Heart right ventricle (tissue), 16 donors: ENCODE measurements around the gene ABL1. TPM values are rescaled to one million over a fixed set of nuclear protein-coding genes. Genes with fewer than 3 reads are reported as not detected.
"Not testable (repeated sequence)": the region's sequence is repeated elsewhere in the genome, so short reads cannot be mapped to it uniquely, and the experiment has no call there.

ENCODE experiments used
- ATAC-seq, 8 donors: fragments of 200-7000 bp; cut with Tn5 transposase; one replicate each; pipeline ENCODE4 v1.9.1; 2020; ENCODE audit warnings: mild to moderate bottlenecking in 8 of 8, moderate library complexity in 8 of 8, moderate number of reproducible peaks in 1 of 8
- DNase-seq, 2 donors: peaks; one replicate each; pipeline ENCODE4 v3.0.0-alpha.2; 2020
- H3K27ac ChIP-seq, 10 donors: fragments of 200-600 bp; sonication (generic) in 2 of 10; one replicate each; pipeline versions ENCODE4 v1.5.0 to v1.8.0; 2020 to 2022; ENCODE audit warnings: mild to moderate bottlenecking in 3 of 10
- H3K27me3 ChIP-seq, 7 donors: fragments of 200-600 bp; one replicate each; pipeline ENCODE4 v1.8.0; 2021 to 2022; ENCODE audit warnings: mild to moderate bottlenecking in 2 of 7
- H3K36me3 ChIP-seq, 9 donors: fragments of 200-600 bp; sonication (generic) in 1 of 9; one replicate each; pipeline versions ENCODE4 v1.5.0 to v1.8.0; 2020 to 2022; ENCODE audit warnings: mild to moderate bottlenecking in 2 of 9
- H3K4me1 ChIP-seq, 9 donors: fragments of 200-600 bp; sonication (generic) in 1 of 9; one replicate each; pipeline versions ENCODE4 v1.5.0 to v1.8.0; 2020 to 2022; ENCODE audit warnings: mild to moderate bottlenecking in 4 of 9
- H3K4me3 ChIP-seq, 10 donors: fragments of 200-600 bp; sonication (generic) in 2 of 10; one replicate each; pipeline versions ENCODE4 v1.5.0 to v1.8.0; 2020 to 2022; ENCODE audit warnings: mild to moderate bottlenecking in 7 of 10, moderate library complexity in 2 of 10
- H3K9me3 ChIP-seq, 11 donors: fragments of 200-600 bp in 10 of 11; sonication (generic) in 2 of 11; one replicate each; pipeline versions ENCODE4 v1.5.0 to v1.8.0; 2013 to 2022; ENCODE audit warnings: mild to moderate bottlenecking in 2 of 11, control low read depth in 1 of 11, moderate library complexity in 1 of 11
- CTCF ChIP-seq, 9 donors: fragments of 200-600 bp; sonication (generic) in 2 of 9; IDR thresholded peaks; one replicate each; pipeline versions ENCODE4 v1.5.0 to v1.8.0; 2021 to 2022; ENCODE audit warnings: antibody characterized with exemption in 9 of 9, mild to moderate bottlenecking in 5 of 9, moderate library complexity in 1 of 9
- WGBS, 2 donors: extraction: QIAGEN DNeasy Blood & Tissue Kit; methylation state at CpG; one replicate each; pipeline ENCODE4 v1.1.7; 2013; ENCODE audit warnings: inconsistent platforms in 1 of 2; 5-methylcytosine and 5-hydroxymethylcytosine counted together
- intact Hi-C, 10 donors: fragments of 100-400 bp; cut with DNase I; formaldehyde crosslinking; loops; one replicate each; pipeline versions ENCODE4 v1.11.1 to v1.14.2; 2022
- polyA plus RNA-seq, 2 donors: library from polyadenylated mRNA; stranded (reverse); fragments of 200-250 nt; gene quantifications; one replicate each; pipeline ENCODE4 v1.2.3, GENCODE V29; 2013
- total RNA-seq, 10 donors: library from RNA; stranded (reverse); fragmentation: NEBNext Ultra II Directional in 3 of 10; extraction: Animal tissue kit (Norgen Biotek cat#: 25700) in 3 of 10; gene quantifications; one replicate each; pipeline versions ENCODE4 v1.2.1 to v1.2.4, GENCODE V29; 2021 to 2023
- donor health status: Arrhythmogenic right ventricular cardiomyopathy.
- donor health status: ischemic (EF 13 %, LVEDD 7.1; RV severe dilation, severe dysfunction).
- donor health status: healthy with polysubstance abuse.
- donor health status: DM: no; HTN: yes; CAD: no.
- donor health status: DM: no; HTN: no; CAD: no.
- donor health status: ischemic (EF 25% LVEDD 6.9; RV normal size, moderate dysfunction).
- donor health status: ischemic (EF 25% LVEDD 5.7; RV mildly dilated, moderate dysfunction).
- donor health status: healthy.
- donor health status: DM: yes; HTN: yes; CAD: no.
- donor health status: Ischemic cardiomyopathy.
- donor health status: ischemic (EF 35%, LVEDD 5.7; RV mildly dilated, moderate dysfunction).
- donor health status: nonischemic (EF 11% LVEDD 7.7; RV severe dilation, severe dysfunction).
- donor health status: DM: yes; HTN: yes; CAD: no.
- donor health status: PGD.
- donor health status: ischemic (EF 29% LVEDD 5.4; RV normal size, mild dysfunction).
- donor health status: nonischemic (EF 23%, LVEDD 6.1; RV moderate dilation, normal function).

Gene ABL1
- total and polyA plus RNA-seq, 12 donors, result 16.2 to 48.8 (median 33.3) TPM

GRCh38 chr9:130847306-130848217 lies 12.5 kb downstream of the ABL1 start:
- TF ChIP-seq CTCF (IDR thresholded peaks at IDR 0.05), result peak in 3 of 9 donors; percentile 25 to 50 (median 45)
- ATAC-seq (peak; percentile 87 to 90 (median 87)), DNase-seq (peak; percentile 39 to 84)
- no peaks in the 10 kb centered on the region for H3K27me3 ChIP-seq
- intact Hi-C loops, result loop anchor here in 2 of 10 donors (5.0 kb wide), 2 partner anchors 65 to 135 kb away; no protein-coding TSS in a partner anchor
- H3K4me1 ChIP-seq, result peaks cover 23 to 75% (median 64%) of the 10 kb centered on the region in 9 donors
- H3K9me3 ChIP-seq, result no peaks in the 10 kb centered on the region
- WGBS, 2 donors, result 33 to 43% methylated on average over 13 of the region's 13 CpGs
- no peaks in the 10 kb centered on the region for H3K36me3 ChIP-seq
- H3K4me3 ChIP-seq, result peak overlapping the region in 2 of 10 donors; percentile 5 to 31
- peak overlapping the region; percentile 51 to 93 (median 86) for H3K27ac ChIP-seq

- H3K27me3 ChIP-seq, DNase-seq, ATAC-seq, H3K36me3 ChIP-seq, H3K4me3 ChIP-seq, H3K9me3 ChIP-seq: not testable (repeated sequence)
- WGBS, 2 donors, result 97 to 98% methylated on average over 8 of the region's 8 CpGs
- intact Hi-C loops, result loop anchor here in 2 of 10 donors (5.0 kb wide), 2 partner anchors 66 to 136 kb away; no protein-coding TSS in a partner anchor
- Histone ChIP-seq H3K4me1 (peaks cover 22 to 69% (median 54%) of the 10 kb centered on the region in 9 donors), H3K27ac (peak overlapping the region in 9 of 10 donors; percentile 52 to 93 (median 88))
These were observed 13.5 kb downstream of the ABL1 start for GRCh38 chr9:130848514-130848913.

- H3K36me3 ChIP-seq, result peaks cover 0 to 8% (median under 1%) of the 10 kb centered on the region in 9 donors
- 89 to 94% methylated on average over 9 of the region's 9 CpGs for WGBS, 2 donors
- DNase-seq (no peak), ATAC-seq (no peak)
- H3K27ac ChIP-seq, result peak overlapping the region in 6 of 10 donors; percentile 37 to 93 (median 90)
- H3K9me3 ChIP-seq, result no peaks in the 10 kb centered on the region
- no peak for TF ChIP-seq CTCF (IDR thresholded peaks at IDR 0.05)
- intact Hi-C loops, result loop anchor here in 2 of 10 donors (5.0 kb wide), 2 partner anchors 67 to 137 kb away; no protein-coding TSS in a partner anchor
- H3K4me3 ChIP-seq, result no peak overlapping the region
- H3K4me1 ChIP-seq, result peaks cover 14 to 62% (median 46%) of the 10 kb centered on the region in 9 donors
- no peaks in the 10 kb centered on the region for H3K27me3 ChIP-seq
These were observed 14.3 kb downstream of the ABL1 start for GRCh38 chr9:130849356-130849755.

GRCh38 chr9:130852801-130853200 lies 17.7 kb downstream of the ABL1 start:
- intact Hi-C loops, result no loop called here
- Histone ChIP-seq H3K4me1 (peaks cover 2 to 28% (median 15%) of the 10 kb centered on the region in 9 donors), H3K4me3 (no peak overlapping the region), H3K27ac (peak overlapping the region in 3 of 10 donors; percentile 10 to 38 (median 11)), H3K36me3 (peaks cover 0 to 42% (median 13%) of the 10 kb centered on the region in 9 donors), H3K27me3 (no peaks in the 10 kb centered on the region), H3K9me3 (no peaks in the 10 kb centered on the region)
- DNase-seq (no peak), ATAC-seq (no peak)
- no peak for TF ChIP-seq CTCF (IDR thresholded peaks at IDR 0.05)
- WGBS, 2 donors, result 88 to 91% methylated on average over 7 of the region's 7 CpGs
